Raji (cell line): ENCODE results near the gene MPL.

Experiments
- POLR2A ChIP-seq: IDR thresholded peaks from 2 replicates; pipeline ENCODE4 v1.6.1; 2011; ENCODE audit warnings: low read depth, low read length, control low read depth; ENCODE audit not compliant: insufficient read depth

MPL gene

GRCh38 chr1:43337588-43337987 is at the start of gene MPL:
Gene MPL (plus strand): TSS chr1:43337818. CDS start chr1:43337849, 31 bp downstream.
- TF ChIP-seq POLR2A: no peak

DNA sequence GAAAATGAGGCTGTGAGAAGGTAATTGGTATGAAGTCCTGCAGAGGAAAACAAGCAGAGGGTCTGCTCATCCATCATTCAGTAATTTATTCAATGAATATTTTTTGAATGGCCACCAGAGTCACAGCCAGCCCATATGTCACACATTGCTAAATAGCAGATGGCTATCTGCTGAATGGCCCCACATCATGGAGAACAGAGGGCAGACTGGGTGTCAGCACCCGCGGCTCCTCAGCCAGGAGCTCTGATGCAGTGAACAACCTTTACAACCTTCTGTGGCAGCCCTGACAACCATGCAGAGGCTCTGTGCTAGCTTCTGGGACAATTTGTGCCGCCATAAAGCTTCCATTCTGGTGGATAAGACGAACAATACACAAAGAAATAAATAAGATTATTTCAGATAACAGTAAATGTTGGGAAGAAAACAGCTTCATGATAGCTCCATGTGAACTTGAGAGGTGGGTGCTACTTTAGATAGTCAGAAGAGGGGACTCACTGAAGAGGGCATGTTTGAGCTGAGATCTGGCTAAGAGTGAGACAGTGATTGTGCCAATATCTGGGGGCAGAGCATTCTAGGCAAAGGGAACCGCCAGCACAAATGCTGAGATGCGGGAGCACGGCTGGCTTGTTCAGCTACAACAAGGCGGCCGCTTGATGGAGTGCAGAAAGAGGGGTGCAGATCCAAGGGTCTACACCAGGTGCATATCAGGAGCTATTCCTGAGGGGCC is 49.4 kb upstream of the MPL start:
- TF ChIP-seq POLR2A: no peak

- TF ChIP-seq POLR2A: no peak
Observed at GRCh38 chr1:43288785-43289706, 48.6 kb upstream of the MPL start.

GRCh38 chr1:43292216-43292615 is 45.4 kb upstream of the MPL start:
- TF ChIP-seq POLR2A: no peak

DNA sequence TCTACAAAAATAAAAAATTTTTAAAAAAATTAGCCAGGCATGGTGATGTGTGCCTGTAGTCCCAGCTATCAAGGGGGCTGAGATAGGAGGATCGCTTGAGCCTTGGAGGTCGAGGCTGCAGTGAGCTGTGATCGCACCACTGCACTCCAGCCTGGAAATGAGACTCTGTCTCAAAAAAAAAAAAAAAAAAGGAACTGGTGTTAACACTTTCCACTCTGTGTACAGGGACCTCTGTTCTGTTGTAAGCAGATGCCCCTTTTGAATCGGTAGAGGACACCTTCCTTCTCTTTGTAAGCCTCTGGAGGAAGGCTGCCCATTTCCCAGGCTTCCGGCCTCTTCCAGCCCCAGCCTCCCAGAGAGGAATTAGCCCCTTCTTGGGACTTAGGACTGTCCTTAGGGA is 44.9 kb upstream of the MPL start:
- no peak for TF ChIP-seq POLR2A

- TF ChIP-seq POLR2A: no peak
Observed at GRCh38 chr1:43293176-43293575, 44.4 kb upstream of the MPL start.

DNA sequence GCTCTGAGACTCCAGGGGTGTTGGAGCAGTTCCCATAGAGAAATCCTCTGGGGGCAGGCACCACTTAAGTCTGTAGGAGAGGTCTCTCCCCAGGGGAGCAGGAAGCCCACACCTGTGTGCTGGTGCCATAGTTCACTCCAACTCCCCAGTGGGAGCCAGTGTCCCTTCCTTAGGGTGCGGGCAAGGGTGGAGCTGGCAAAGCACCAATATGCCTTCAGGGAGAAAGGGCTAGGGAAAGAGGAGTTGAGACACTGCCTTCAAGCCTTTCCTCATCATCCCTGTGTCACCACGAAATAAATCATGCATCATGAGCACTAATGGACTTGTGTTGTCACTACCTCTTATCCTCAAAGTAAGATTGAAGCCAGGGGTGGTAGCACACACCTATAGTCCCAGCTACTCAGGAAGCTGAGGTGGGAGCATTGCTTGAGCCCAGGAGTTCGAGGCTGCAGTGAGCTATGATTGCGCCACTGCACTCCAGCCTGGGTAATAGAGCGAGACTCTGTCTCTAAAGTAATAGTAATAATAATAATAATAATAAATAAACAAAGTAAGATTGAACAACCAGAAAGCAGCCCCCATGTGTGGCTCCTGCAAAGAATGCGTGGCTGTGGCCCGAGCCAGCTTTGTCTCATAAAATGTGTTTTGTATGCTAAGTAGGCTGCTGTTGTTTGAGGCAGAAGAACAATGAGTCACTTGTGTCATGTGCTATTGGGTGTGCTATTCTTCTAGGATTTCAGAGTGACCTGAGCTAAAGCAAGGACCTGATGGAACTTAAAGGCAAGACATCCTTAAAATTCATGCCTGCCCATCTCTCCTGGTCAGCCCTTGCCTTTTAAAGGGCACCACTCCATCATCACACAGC is 43.5 kb upstream of the MPL start:
- TF ChIP-seq POLR2A: no peak

DNA sequence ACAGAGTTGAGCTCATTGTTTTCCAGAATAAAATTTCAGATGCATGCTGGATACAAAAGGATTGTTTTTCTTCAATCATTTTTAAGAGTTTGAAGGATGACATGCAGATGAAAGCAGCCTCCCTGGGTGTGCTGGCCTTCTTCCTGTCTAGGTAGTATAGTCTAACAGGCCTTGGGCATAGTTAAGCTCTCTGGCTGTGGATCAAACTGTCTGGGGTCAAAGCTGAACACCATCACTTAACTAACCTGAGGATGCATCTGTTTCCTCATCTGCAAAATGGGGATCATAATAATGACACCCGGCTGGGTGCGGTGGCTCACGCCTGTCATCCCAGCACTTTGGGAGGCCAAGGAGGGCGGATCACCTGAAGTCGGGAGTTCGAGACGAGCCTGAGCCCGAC is 42.9 kb upstream of the MPL start:
- TF ChIP-seq POLR2A: no peak

- TF ChIP-seq POLR2A: no peak
Observed at GRCh38 chr1:43296207-43296606, 41.4 kb upstream of the MPL start.

DNA sequence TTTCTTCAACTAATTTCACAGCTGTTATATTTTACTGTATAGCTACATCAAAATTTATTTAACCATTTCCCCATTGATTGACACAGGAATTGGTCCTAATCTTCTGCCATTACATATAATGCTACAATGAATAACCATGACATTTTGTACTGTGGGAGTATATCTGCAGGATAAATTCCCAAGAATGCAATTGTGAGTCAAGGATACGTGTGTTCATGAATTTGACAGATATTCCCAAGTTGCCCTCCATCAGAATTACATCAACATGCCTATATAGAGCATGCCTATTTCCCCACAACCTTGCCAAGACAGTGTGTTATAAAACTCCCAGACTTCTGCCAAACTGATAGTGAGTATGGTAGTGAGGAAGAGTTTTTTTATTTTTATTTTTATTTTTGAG is 39.6 kb upstream of the MPL start:
- TF ChIP-seq POLR2A: no peak

GRCh38 chr1:43299101-43299500 is 38.5 kb upstream of the MPL start:
- TF ChIP-seq POLR2A: no peak

GRCh38 chr1:43300378-43301094 is 37.1 kb upstream of the MPL start, which contains the start of gene TIE1:
Gene TIE1 (plus strand): TSS chr1:43300982. CDS start chr1:43301072, 90 bp downstream.
- no peak for TF ChIP-seq POLR2A

DNA sequence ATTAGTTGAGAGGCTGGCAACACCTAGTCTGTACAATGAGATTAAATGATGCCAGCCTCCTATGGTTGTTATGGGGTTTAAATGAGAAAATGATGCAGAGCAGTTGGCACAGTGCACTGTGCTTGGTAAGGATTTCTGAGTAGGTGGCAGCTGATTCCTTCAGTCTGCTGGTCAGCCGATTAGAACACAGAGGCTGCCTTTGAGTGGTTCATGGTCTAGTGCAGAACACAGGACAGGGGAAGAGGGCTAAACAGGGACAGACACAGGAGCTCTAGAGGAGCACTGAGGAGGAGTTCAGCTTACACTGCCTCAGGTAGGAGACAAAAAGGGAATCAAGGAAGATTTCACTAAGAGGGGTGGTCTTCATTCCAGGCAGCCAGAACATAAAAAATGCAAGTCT is 35.4 kb upstream of the MPL start:
- TF ChIP-seq POLR2A: no peak

- TF ChIP-seq POLR2A: no peak
Observed at GRCh38 chr1:43302721-43303470, 34.7 kb upstream of the MPL start.
